ENCODE results near the gene ACER1. TPM values are rescaled to one million over a fixed set of nuclear protein-coding genes. Genes with fewer than 3 reads are reported as not detected.

Gene ACER1
- total RNA-seq, 2 donors from 2014 or later: not detected

GRCh38 chr19:6278051-6278450 is 55.4 kb downstream of the ACER1 start:
- no peak for TF ChIP-seq CTCF (IDR thresholded peaks at IDR 0.05)
- Histone ChIP-seq H3K27me3 (replicated peaks; ENCODE audit: insufficient read depth) (no peaks in the 10 kb centered on the region), H3K9me3 (no peaks in the 10 kb centered on the region), H3K27ac (peak overlapping the region in 1 of 2 donors; percentile 12), H3K36me3 (no peaks in the 10 kb centered on the region), H3K4me3 (no peak overlapping the region), H3K4me1 (ENCODE audit: control insufficient read depth in 1 of 2, low read depth in 2 of 2) (peaks cover 44 to 58% of the 10 kb centered on the region in 2 donors)
- ATAC-seq (ENCODE audit: insufficient number of reproducible peaks, low FRiP score, low read depth) (no peak), DNase-seq (ENCODE audit: low spot score) (no peak)

- peak overlapping the region; percentile 15 for H3K4me3 ChIP-seq
- no peaks in the 10 kb centered on the region for H3K36me3 ChIP-seq
- DNase-seq (ENCODE audit: low spot score) (peak; percentile 58), ATAC-seq (ENCODE audit: insufficient number of reproducible peaks, low FRiP score, low read depth) (no peak)
- peak overlapping the region; percentile 6 to 62 for H3K27ac ChIP-seq
- H3K27me3 ChIP-seq (replicated peaks; ENCODE audit: insufficient read depth): no peaks in the 10 kb centered on the region
- H3K9me3 ChIP-seq: no peaks in the 10 kb centered on the region
- peaks cover 59 to 73% of the 10 kb centered on the region in 2 donors for H3K4me1 ChIP-seq (ENCODE audit: control insufficient read depth in 1 of 2, low read depth in 2 of 2)
- TF ChIP-seq CTCF (IDR thresholded peaks at IDR 0.05): no peak
Measured at GRCh38 chr19:6276447-6276846, 57.0 kb downstream of the ACER1 start.

DNA sequence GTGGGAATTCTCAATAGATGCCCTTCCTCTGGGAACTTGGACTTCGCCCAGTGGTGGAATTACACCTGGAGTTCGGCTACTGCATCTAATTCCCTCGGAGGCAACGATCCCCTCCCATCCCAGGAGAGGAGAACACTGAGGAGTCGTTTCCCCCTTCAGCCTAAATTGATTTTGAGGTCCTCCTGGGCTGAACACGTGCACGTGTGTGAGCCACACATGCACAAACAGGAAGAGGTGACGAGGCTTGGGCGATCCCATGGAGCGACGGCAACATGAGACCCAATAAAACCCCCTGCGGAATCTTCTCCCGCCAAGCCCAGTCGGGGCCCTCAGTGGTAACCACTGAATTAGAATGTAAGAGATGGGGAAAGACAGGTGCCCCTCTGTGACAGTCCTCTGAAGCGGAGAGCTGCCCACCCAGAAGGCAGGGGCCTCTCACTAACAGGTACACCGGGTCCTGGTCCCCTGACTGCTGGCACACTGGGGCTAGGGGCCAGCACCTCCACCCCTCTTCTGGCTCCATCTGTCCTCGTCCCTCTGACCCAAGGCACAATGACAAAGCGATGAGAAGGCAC is 58.2 kb downstream of the ACER1 start:
- Histone ChIP-seq H3K4me1 (ENCODE audit: control insufficient read depth in 1 of 2, low read depth in 2 of 2) (peaks cover 66 to 81% of the 10 kb centered on the region in 2 donors), H3K36me3 (no peaks in the 10 kb centered on the region), H3K27ac (peak overlapping the region; percentile 94), H3K4me3 (no peak overlapping the region), H3K9me3 (no peaks in the 10 kb centered on the region), H3K27me3 (replicated peaks; ENCODE audit: insufficient read depth) (no peaks in the 10 kb centered on the region)
- DNase-seq (ENCODE audit: low spot score) (no peak), ATAC-seq (ENCODE audit: insufficient number of reproducible peaks, low FRiP score, low read depth) (no peak)
- TF ChIP-seq CTCF (IDR thresholded peaks at IDR 0.05): no peak

DNA sequence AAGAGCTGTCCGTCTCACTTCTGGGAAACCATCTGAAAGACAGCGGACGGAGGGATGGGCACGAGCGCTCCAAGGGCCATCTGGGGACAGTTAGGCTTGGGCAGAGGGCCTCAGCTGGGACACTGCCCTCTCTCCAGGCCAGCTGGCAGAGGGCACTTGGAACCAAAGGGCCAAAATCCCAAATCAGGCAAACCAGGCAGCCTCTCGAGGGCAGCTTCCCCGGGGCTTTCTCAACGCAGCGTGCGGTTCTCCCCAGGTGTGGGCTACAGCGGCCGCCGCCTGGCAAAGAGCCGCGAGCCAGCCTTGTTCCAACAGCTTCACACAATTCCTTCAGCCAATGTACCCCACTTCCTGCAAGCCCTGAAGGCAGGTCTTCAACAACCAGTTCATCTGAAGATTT is 58.7 kb downstream of the ACER1 start:
- Histone ChIP-seq H3K4me1 (ENCODE audit: control insufficient read depth in 1 of 2, low read depth in 2 of 2) (peaks cover 66 to 81% of the 10 kb centered on the region in 2 donors), H3K9me3 (no peaks in the 10 kb centered on the region), H3K4me3 (peak overlapping the region; percentile 64), H3K27ac (peak overlapping the region; percentile 94), H3K27me3 (replicated peaks; ENCODE audit: insufficient read depth) (no peaks in the 10 kb centered on the region), H3K36me3 (no peaks in the 10 kb centered on the region)
- no peak for TF ChIP-seq CTCF (IDR thresholded peaks at IDR 0.05)
- no peak for DNase-seq (ENCODE audit: low spot score)
- no peak for ATAC-seq (ENCODE audit: insufficient number of reproducible peaks, low FRiP score, low read depth)

DNA sequence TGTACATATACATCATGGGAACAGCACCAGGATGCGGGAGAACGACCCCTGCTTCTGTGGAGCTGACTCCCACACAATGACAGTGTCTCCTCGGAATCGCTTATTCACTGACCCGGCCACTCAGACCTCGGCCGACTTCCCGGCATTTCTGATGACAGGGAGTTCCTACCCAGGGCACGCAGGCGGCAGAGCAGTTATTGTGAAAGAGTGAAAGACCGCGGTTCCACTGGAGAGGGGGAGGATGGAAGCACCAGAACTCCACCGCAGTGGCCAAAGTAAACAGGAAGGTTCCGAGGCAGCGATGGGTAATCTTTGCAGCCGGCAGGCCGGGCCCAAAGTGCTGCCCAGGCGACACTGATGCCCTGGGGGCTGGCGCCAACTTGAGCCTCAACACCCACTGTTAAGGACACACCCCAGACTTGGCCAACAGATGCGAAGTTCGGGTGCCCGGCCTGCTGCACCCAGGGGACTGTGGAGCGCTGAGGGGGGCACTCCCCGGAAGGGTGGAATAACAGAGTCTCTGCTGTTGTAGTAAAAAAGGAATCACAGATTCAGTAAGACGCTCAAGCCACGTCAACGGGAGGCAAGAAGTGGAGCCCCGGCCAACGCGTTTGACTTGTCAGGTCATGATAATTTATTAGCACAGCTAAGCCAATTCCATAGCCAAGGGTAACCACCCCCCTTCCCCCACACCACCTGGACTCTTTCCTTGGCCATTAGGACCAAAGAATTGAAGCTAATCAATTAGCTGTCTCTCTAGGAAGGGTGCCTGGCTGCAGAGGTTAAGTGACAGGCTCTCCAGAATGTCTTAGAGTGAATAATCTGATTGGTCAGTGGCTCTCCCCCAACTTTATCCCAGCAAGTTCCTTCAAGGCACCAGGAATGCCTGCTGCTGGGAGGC is 59.5 kb downstream of the ACER1 start:
- no peak for TF ChIP-seq CTCF (IDR thresholded peaks at IDR 0.05)
- Histone ChIP-seq H3K36me3 (peaks cover 5% of the 10 kb centered on the region), H3K4me3 (peak overlapping the region; percentile 64)

More for the DNA sequence above, 59.5 kb downstream of the ACER1 start:
- no peaks in the 10 kb centered on the region for H3K27me3 ChIP-seq (replicated peaks; ENCODE audit: insufficient read depth)
- ATAC-seq (ENCODE audit: insufficient number of reproducible peaks, low FRiP score, low read depth) (peak; percentile 75), DNase-seq (ENCODE audit: low spot score) (peak; percentile 90)
- no peaks in the 10 kb centered on the region for H3K9me3 ChIP-seq
- peak overlapping the region; percentile 94 for H3K27ac ChIP-seq
- H3K4me1 ChIP-seq (ENCODE audit: control insufficient read depth in 1 of 2, low read depth in 2 of 2): peaks cover 66 to 79% of the 10 kb centered on the region in 2 donors
